ENCODE measurements around the gene ZNF814. TPM values are rescaled to one million over a fixed set of nuclear protein-coding genes. Genes with fewer than 3 reads are reported as not detected.
"Not testable (repeated sequence)": the region's sequence is repeated elsewhere in the genome, so short reads cannot be mapped to it uniquely, and the experiment has no call there.

The ZNF814 gene
- total RNA-seq, 1 donor from 2014 or later, result 8.7 TPM

- DNase-seq (ENCODE audit: low read depth), result no peak
Observed at GRCh38 chr19:57816652-57817051, 72.2 kb downstream of the ZNF814 start.

- no peak for DNase-seq (ENCODE audit: low read depth)
Observed at GRCh38 chr19:57815247-57816075, 73.4 kb downstream of the ZNF814 start.

DNA sequence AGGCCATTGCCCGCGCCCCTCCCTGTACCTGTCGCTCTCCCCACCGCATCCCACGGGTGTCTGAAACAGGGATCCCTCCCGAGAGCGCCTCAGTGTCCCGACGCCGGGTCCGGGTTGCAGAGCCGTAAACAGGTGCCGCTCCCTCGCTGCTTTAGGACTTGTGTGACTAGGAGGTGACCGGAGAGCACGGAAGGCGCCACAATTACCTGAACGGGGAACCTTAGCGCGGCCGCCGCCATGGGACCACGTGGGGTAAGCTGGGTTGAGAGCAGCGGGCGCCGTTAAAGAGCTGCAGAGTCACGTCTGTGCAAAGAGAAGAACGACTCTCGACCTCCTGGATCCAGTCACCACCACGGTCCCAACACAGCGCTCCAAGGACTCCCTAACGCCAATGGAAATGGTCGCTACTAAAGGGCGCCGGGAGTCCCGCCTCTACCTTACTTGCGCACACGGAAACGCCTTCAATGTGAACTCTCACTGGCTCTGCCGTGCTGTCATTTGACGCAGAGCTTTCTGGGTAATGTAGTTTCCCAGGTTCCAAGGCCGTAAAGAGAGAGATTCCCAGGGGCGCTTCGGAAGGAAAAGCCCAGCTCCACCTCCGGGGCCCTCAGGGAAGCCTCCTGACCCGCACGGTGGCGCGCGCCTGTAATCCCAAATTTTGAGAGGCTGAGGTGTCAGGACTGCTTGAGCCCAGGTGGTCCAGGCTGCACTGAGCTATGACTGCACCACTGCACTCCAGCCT is 74.2 kb downstream of the ZNF814 start, which contains the start of gene ZNF552:
Gene ZNF552 (minus strand): TSS at position 409 of the 742 bp plus-strand sequence. CDS start 170 bp downstream, at position 239.
- DNase-seq (ENCODE audit: low read depth), result peak; percentile 92

GRCh38 chr19:57813919-57814504 is 74.8 kb downstream of the ZNF814 start:
- DNase-seq (ENCODE audit: low read depth), result peak; percentile 37

DNA sequence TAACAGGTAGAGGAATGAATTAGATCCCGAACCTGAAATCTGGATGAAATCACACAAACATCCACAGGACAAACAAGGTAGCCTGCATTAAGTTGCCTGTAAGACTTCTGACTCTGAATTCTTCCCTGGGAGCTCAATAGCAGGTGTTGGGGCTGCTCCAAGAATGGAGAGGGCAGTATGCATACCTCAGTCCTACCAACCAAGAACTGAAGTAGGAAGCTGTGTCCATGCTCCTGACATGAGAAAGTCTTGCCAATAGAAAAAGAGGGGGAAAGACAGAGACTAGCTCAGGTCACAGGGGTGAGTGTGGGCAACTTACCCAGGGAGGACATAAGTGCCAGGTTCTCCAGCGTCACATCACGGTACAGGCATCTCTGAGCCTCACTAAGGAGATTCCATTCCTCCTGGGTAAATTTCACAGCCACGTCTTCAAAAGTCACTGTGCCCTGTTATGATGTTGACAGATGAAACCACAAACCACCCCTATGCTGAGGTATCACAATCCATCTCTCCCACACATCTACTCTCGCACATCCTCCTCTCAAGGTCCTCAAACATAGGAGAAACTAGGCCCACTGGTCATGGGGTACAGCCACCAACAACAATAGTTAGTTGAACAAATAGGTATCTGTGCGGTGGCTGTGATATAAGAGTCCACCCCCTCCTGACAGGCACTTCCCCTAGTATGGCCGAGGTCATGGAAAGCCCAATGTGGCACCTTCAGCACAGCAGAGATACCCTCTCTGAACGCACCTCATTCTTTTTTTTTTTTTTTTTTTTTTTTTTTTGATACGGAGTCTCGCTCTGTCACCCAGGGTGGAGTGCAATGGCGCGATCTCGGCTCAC is 75.6 kb downstream of the ZNF814 start:
- not testable (repeated sequence) for DNase-seq (ENCODE audit: low read depth)

DNA sequence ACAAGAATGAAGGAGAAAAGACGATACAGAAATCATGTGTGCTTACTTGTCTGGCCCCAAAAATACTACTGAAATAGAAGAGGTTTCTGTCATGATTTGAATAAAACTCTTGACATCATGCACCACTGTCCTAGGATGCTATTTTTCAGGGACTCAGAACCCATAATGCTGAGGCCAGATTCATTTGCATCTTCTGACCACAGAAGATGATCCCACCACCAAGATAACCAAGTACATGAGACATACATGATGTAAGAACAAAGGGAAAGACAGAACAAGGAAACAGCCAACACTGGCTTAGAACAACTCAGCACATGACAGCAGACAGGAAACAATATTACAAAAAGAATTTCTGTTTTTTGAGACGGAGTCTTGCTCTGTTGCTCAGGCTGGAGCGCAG is 76.6 kb downstream of the ZNF814 start:
- DNase-seq (ENCODE audit: low read depth), result no peak

DNA sequence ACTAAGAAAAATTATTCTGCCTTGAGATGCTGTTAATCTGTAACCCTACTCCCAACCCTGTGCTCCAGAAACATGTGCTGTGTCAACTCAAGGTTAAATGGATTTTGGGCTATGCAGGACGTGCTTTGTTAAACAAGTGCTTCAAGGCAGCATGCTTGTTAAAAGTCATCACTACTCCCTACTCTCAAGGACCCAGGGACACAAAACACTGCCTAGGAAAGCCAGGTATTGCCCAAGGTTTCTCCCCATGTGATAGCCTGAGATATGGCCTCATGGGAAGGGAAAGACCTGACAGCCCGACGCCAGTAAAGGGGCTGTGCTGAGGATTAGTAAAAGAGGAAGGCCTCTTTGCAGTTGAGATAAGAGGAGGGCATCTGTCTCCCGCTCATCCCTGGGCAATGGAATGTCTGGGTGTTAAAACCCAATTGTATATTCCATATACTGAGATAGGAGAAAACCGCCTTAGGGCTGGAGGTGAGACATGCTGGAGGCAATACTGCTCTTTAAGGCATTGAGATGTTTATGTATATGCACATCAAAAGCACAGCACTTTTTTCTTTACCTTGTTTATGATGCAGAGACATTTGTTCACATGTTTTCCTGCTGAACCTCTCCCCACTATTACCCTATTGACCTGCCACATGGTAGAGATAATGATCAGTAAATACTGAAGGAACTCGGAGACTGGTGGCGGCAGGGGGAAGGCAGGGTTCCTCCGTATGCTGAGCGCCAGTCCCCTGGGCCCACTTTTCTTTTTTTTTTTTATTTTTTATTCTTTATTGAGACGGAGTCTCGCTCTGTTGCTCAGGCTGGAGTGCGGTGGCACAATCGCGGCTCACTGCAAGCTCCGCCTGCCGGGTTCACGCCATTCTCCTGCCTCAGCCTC is 78.2 kb downstream of the ZNF814 start:
- DNase-seq (ENCODE audit: low read depth), result not testable (repeated sequence)

DNA sequence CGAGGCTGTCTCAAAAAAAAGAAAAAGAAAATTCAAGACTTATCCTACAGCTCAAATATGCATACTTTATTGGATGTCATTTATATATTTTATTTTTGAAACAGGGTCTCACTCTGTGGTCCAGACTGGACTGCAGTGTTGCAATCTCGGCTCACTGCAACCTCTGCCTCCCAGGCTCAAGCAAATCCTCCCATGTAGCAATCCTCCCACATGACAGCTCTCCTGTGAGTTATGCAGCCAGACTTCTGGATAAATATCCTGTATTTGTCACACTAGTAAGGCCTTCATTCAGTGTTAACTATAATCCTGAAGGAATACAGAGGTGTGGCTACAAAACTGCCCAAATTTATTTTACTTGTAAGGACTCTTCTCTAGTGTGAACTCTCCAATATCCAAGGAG is 81.3 kb downstream of the ZNF814 start:
- DNase-seq (ENCODE audit: low read depth), result no peak

DNA sequence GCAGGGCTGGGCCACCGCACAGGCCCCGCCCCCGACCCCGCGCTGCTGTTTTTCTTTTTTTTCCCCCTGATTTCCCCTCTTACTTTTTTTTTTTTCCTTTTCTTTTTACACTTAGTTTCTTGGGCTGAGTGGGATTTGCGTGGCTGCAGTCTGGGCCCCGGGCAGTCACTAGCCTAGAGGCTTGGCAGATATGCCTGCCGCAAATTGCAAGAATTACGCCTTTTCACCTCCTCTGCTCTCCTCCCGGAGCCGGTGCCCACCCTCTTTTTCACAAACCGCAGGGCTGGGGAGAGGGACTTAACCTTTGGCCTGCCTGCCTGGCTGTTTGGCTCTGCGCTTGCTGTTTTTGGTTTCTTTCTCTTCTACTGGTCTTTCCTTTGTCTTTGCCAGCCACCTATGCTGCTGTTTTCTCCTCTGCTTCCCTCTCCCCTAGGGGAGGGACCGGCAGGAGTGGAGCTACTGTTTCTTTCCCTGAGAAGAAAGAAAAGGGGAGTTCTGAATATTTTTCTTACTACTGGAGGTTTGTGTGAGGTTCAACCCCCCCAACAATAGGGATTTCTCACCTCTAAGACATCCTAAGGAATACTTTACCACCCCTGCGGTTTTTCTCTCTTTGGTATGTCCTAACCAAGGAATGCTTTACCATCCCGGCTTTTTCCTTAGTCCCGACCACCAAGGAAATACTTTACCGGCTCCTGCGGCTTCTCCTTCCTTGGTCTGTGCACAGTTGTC is 85.1 kb downstream of the ZNF814 start:
- peak; percentile 87 for DNase-seq (ENCODE audit: low read depth)

- no peak for DNase-seq (ENCODE audit: low read depth)
Observed at GRCh38 chr19:57803265-57803593, 85.6 kb downstream of the ZNF814 start.

DNA sequence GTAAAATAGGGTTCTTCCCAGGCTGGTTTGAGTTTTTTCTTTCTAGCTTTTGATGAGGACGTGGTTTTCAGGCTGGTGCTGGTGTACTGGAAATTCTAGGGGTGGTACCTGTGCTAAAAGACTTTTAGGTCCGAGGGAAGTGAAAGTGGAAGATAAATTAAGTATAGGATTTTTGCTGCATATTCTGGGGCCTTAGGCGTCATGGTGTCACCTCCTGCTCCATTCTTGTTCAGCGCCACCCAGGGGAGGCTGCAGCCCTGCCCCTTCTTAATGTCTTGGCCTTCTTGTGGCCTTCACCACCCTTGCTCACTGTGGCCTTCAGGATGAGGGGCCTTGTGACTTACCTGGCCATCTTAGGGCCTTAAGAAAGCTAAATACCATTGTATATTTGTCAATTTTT is 86.6 kb downstream of the ZNF814 start:
- no peak for DNase-seq (ENCODE audit: low read depth)

DNA sequence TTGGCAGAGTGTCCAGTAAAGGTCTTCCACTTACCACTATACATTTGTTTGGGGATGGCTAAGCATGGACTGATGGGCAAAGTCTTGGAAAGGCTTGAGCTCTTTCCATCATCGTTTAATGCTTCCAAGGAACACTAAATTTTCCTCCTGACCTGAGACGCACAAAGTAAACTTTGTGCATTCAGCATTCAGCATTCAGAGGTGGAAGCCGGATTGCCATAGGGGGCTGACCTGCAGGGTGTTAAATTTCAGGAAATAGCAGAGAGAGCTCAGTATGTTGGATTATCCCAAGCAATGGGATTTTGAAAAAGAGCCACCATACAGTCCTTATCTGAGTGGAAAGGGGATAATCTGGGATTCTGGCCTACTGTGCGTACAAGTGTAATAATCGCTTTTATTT is 88.1 kb downstream of the ZNF814 start:
- DNase-seq (ENCODE audit: low read depth), result no peak

Other genes starting within 250 kb of the ZNF814 start
- gene ZSCAN4, start 220.1 kb downstream of the ZNF814 start, total RNA-seq, result not detected in 2 replicates
- 6.8 and 8.6 TPM in 2 replicates for gene ZNF551, start 207.1 kb downstream of the ZNF814 start, total RNA-seq
- 1.7 and 4.2 TPM in 2 replicates for gene ZNF154, start 179.8 kb downstream of the ZNF814 start, total RNA-seq
- gene ZNF671, start 161.4 kb downstream of the ZNF814 start, total RNA-seq, result 5.9 and 10.5 TPM in 2 replicates
- gene ZNF776, start 142.2 kb downstream of the ZNF814 start, total RNA-seq, result 13.2 and 18.5 TPM in 2 replicates
- gene ZNF586, start 119.4 kb downstream of the ZNF814 start, total RNA-seq, result 16.2 and 18.1 TPM in 2 replicates
- 11.8 and 17.7 TPM in 2 replicates for gene ZNF552, start 74.1 kb downstream of the ZNF814 start, total RNA-seq
- 29.9 and 35.1 TPM in 2 replicates for gene ZNF587B, start 58.7 kb downstream of the ZNF814 start, total RNA-seq
- gene ZNF587, start 39.2 kb downstream of the ZNF814 start, total RNA-seq, result 29.0 and 75.3 TPM in 2 replicates
- gene ZNF417, start 27.6 kb upstream of the ZNF814 start, total RNA-seq, result 8.3 and 28.5 TPM in 2 replicates
- gene ZNF418, start 46.4 kb upstream of the ZNF814 start, total RNA-seq, result 3.6 and 7.2 TPM in 2 replicates
- gene ZNF256, start 58.7 kb upstream of the ZNF814 start, total RNA-seq, result 3.5 and 6.8 TPM in 2 replicates
- gene C19orf18, start 85.5 kb upstream of the ZNF814 start, total RNA-seq, result 0.15 TPM in 1 of 2 replicates, not detected in the other
- gene ZNF606, start 113.8 kb upstream of the ZNF814 start, total RNA-seq, result 9.6 and 19.9 TPM in 2 replicates
- gene ZSCAN1, start 145.0 kb upstream of the ZNF814 start, total RNA-seq, result not detected in 2 replicates
- 2.3 and 7.7 TPM in 2 replicates for gene ZNF135, start 170.2 kb upstream of the ZNF814 start, total RNA-seq
- gene ZSCAN18, start 209.2 kb upstream of the ZNF814 start, total RNA-seq, result 28.8 and 52.4 TPM in 2 replicates